H1 (cell line): ENCODE results near the gene NFATC4. TPM values are rescaled to one million over a fixed set of nuclear protein-coding genes. Genes with fewer than 3 reads are reported as not detected.
A peak's percentile ranks its signal among the peaks of the same experiment; 100 is the strongest.

Experiments used
- CTCF ChIA-PET: fragments of 300-600 bp; sonication (Branson Sonifier 250); formaldehyde crosslinking; loops from one replicate; lab custom pipeline; 2021; ENCODE audit not compliant: partially characterized antibody; lab: Charles Lee
- POLR2A ChIA-PET: fragments of 300-600 bp; sonication (Branson Sonifier 250); formaldehyde crosslinking; loops from one replicate; lab custom pipeline; 2021; ENCODE audit warnings: inconsistent platforms; ENCODE audit not compliant: partially characterized antibody; lab: Charles Lee
- DNase-seq, 2 experiments: peaks; one replicate each; pipeline versions ENCODE4 v3.0.0 to v3.0.0-alpha.2; 2010 to 2022; ENCODE audit warnings: low spot score in 2 of 2, low read depth in 1 of 2, mixed read lengths in 1 of 2
- FAIRE-seq: peaks from 2 replicates; lab custom pipeline; 2011; peaks lifted over from hg19 to GRCh38; lab: Jason Lieb, UNC
- H2AFZ ChIP-seq: 2 replicates; pipeline ENCODE4 v1.8.1; 2012; ENCODE audit warnings: low read length, inconsistent platforms
- H2AK5ac ChIP-seq: 2 replicates; pipeline ENCODE4 v1.6.1; 2013; ENCODE audit warnings: low read depth, low read length
- H2BK120ac ChIP-seq: replicated peaks from 2 replicates; pipeline ENCODE3; 2013; ENCODE audit warnings: low read depth, low read length, inconsistent platforms
- H2BK12ac ChIP-seq: 2 replicates; pipeline ENCODE4 v1.6.1; 2013; ENCODE audit warnings: low read depth, low read length
- H2BK15ac ChIP-seq: 2 replicates; pipeline ENCODE4 v1.6.1; 2013; ENCODE audit warnings: low read length
- H2BK20ac ChIP-seq: 2 replicates; pipeline ENCODE4 v1.6.1; 2013; ENCODE audit warnings: low read length
- H2BK5ac ChIP-seq: 2 replicates; pipeline ENCODE4 v1.6.1; 2013; ENCODE audit warnings: low read depth, low read length
- H3K14ac ChIP-seq: 2 replicates; pipeline ENCODE4 v1.6.1; 2013; ENCODE audit warnings: inconsistent platforms; ENCODE audit not compliant: insufficient read length
- H3K18ac ChIP-seq: 2 replicates; pipeline ENCODE4 v1.6.1; 2013; ENCODE audit warnings: low read length; ENCODE audit errors: extremely low read depth
- H3K23ac ChIP-seq: 2 replicates; pipeline ENCODE4 v1.6.1; 2013; ENCODE audit warnings: inconsistent platforms; ENCODE audit not compliant: insufficient read length
- H3K23me2 ChIP-seq: 2 replicates; pipeline ENCODE4 v1.6.1; 2013; ENCODE audit warnings: low read depth, low read length
- H3K27ac ChIP-seq: 2 replicates; pipeline ENCODE4 v1.6.1; 2011; ENCODE audit warnings: low read depth, low read length, inconsistent platforms
- H3K27me3 ChIP-seq, 4 experiments: replicated peaks in 1 of 4; 1 replicate in 1 of 4; 2 replicates in 3 of 4; pipeline versions ENCODE4 v1.6.1 to v1.8.1; 2011 to 2013; ENCODE audit warnings: low read length in 3 of 4, mild to moderate bottlenecking in 3 of 4, inconsistent platforms in 2 of 4, mixed read lengths in 2 of 4, moderate library complexity in 1 of 4; ENCODE audit not compliant: control insufficient read depth in 3 of 4, insufficient read depth in 3 of 4; ENCODE audit errors: extremely low read depth in 1 of 4
- H3K36me3 ChIP-seq, 4 experiments: 2 replicates each; pipeline versions ENCODE4 v1.6.1 to v1.8.1; 2011 to 2013; ENCODE audit warnings: mild to moderate bottlenecking in 4 of 4, low read length in 3 of 4, moderate library complexity in 2 of 4, control low read depth in 1 of 4, inconsistent platforms in 1 of 4; ENCODE audit not compliant: insufficient read depth in 4 of 4, control insufficient read depth in 2 of 4
- H3K4ac ChIP-seq: replicated peaks from 2 replicates; pipeline ENCODE3; 2013; ENCODE audit warnings: low read length, low read depth, mixed read lengths, inconsistent platforms; ENCODE audit not compliant: insufficient read length
- H3K4me1 ChIP-seq, 4 experiments: replicated peaks in 1 of 4; 1 replicate in 1 of 4; 2 replicates in 3 of 4; pipeline versions ENCODE4 v1.6.1 to v1.8.1; 2011 to 2013; ENCODE audit warnings: low read length in 3 of 4, inconsistent platforms in 2 of 4, mixed read lengths in 1 of 4; ENCODE audit not compliant: insufficient read depth in 4 of 4, control insufficient read depth in 3 of 4
- H3K4me2 ChIP-seq, 2 experiments: 2 replicates each; pipeline versions ENCODE4 v1.6.1 to v1.8.1; 2011 to 2013; ENCODE audit warnings: low read depth in 2 of 2, low read length in 2 of 2, control low read depth in 1 of 2, inconsistent platforms in 1 of 2, mild to moderate bottlenecking in 1 of 2; ENCODE audit not compliant: insufficient read depth in 1 of 2
- H3K4me3 ChIP-seq, 4 experiments: fragments of 200-600, 300-600 bp in 1 of 4; sonication (generic), shearing (Covaris generic), sonication (Bioruptor Twin) in 1 of 4; 2 replicates each; pipeline versions ENCODE4 v1.5.1 to v1.8.1; 2011 to 2016; ENCODE audit warnings: low read length in 4 of 4, low read depth in 3 of 4, control low read depth in 2 of 4, inconsistent platforms in 2 of 4, mild to moderate bottlenecking in 2 of 4, mixed read lengths in 1 of 4, moderate library complexity in 1 of 4; ENCODE audit not compliant: insufficient read depth in 2 of 4; ENCODE audit errors: extremely low read depth in 1 of 4
- H3K56ac ChIP-seq: replicated peaks from 2 replicates; pipeline ENCODE3; 2013; ENCODE audit warnings: low read depth, mild to moderate bottlenecking, mixed read lengths, low read length, inconsistent platforms; ENCODE audit not compliant: insufficient read length
- H3K79me1 ChIP-seq: 2 replicates; pipeline ENCODE4 v1.6.1; 2013; ENCODE audit warnings: low read depth, low read length, control low read depth
- H3K79me2 ChIP-seq, 2 experiments: 2 replicates each; pipeline versions ENCODE4 v1.6.1 to v1.8.1; 2012 to 2013; ENCODE audit warnings: low read length in 2 of 2, mild to moderate bottlenecking in 2 of 2, inconsistent platforms in 1 of 2; ENCODE audit not compliant: insufficient read depth in 2 of 2, control insufficient read depth in 1 of 2
- H3K9ac ChIP-seq, 4 experiments: replicated peaks in 1 of 4; 1 replicate in 1 of 4; 2 replicates in 3 of 4; pipeline versions ENCODE4 v1.6.1 to v1.8.1; 2011 to 2013; ENCODE audit warnings: low read depth in 3 of 4, low read length in 3 of 4, control low read depth in 2 of 4, mild to moderate bottlenecking in 2 of 4, moderate library complexity in 2 of 4, inconsistent platforms in 1 of 4; ENCODE audit errors: extremely low read depth in 1 of 4
- H3K9me3 ChIP-seq, 2 experiments: 2 replicates each; pipeline versions ENCODE4 v1.6.1 to v1.8.1; 2012 to 2013; ENCODE audit warnings: mild to moderate bottlenecking in 2 of 2, moderate library complexity in 2 of 2, control low read depth in 1 of 2, inconsistent platforms in 1 of 2, low read depth in 1 of 2, low read length in 1 of 2, mixed read lengths in 1 of 2; ENCODE audit not compliant: insufficient read depth in 2 of 2
- H4K20me1 ChIP-seq, 2 experiments: replicated peaks in 1 of 2; 2 replicates each; pipeline versions ENCODE3 to v1.8.1; 2011 to 2013; ENCODE audit warnings: inconsistent platforms in 2 of 2, low read length in 2 of 2, mild to moderate bottlenecking in 1 of 2; ENCODE audit not compliant: insufficient read depth in 2 of 2, control insufficient read depth in 1 of 2
- H4K5ac ChIP-seq: 2 replicates; pipeline ENCODE4 v1.6.1; 2013; ENCODE audit warnings: low read length, low read depth, mixed read lengths, inconsistent platforms; ENCODE audit not compliant: insufficient read length
- H4K8ac ChIP-seq: 2 replicates; pipeline ENCODE4 v1.8.0; 2013; ENCODE audit warnings: mild to moderate bottlenecking, moderate library complexity, low read length, inconsistent platforms; ENCODE audit not compliant: insufficient read depth; ENCODE audit errors: extremely low read depth
- H4K91ac ChIP-seq: replicated peaks from 2 replicates; pipeline ENCODE3; 2013; ENCODE audit warnings: low read length, mixed read lengths, inconsistent platforms; ENCODE audit not compliant: insufficient read length
- PHF8 ChIP-seq: fragments of 200-600 bp; sonication (generic); conservative IDR thresholded peaks from 2 replicates; pipeline ENCODE4 v1.7.1; 2012; ENCODE audit warnings: low read depth, mild to moderate bottlenecking, inconsistent platforms, low read length, moderate library complexity
- RBBP5 ChIP-seq: IDR thresholded peaks from 2 replicates; pipeline ENCODE4 v1.7.1; 2012; ENCODE audit warnings: low read depth, mild to moderate bottlenecking, inconsistent platforms, low read length, moderate library complexity, borderline replicate concordance
- WGBS, 2 experiments: shearing (Covaris generic) in 1 of 2; methylation state at CpG; one replicate each; pipeline versions ENCODE4 v1.1.6 to v1.1.7; 2013 to 2015; ENCODE audit warnings: low lambda C conversion rate in 2 of 2, mixed read lengths in 2 of 2, inconsistent platforms in 1 of 2, low coverage in 1 of 2, missing lambda C conversion rate in 1 of 2; ENCODE audit not compliant: insufficient replicate concordance in 2 of 2, insufficient coverage in 1 of 2, insufficient read length in 1 of 2; ENCODE audit errors: extremely low coverage in 1 of 2, missing lambda C conversion rate in 1 of 2; 5-methylcytosine and 5-hydroxymethylcytosine counted together
- polyA plus RNA-seq, 7 experiments: library from polyadenylated mRNA; depleted of rRNA in 3 of 7; stranded (reverse) in 5 of 7; unstranded in 2 of 7; fragments of >200 nt in 5 of 7; fragments of 200-250 nt in 2 of 7; gene quantifications; 1 replicate in 5 of 7; 2 replicates in 1 of 7; 4 replicates in 1 of 7; pipeline versions ENCODE4 v1.2.1 to v1.2.3, GENCODE V29; 2011 to 2013; ENCODE audit warnings: missing spikeins in 2 of 7, mixed read lengths in 2 of 7
- total RNA-seq: library from RNA; stranded (reverse); fragmentation: NEBNext Ultra II Directional; extraction: Animal tissue kit (Norgen Biotek cat#: 25700); gene quantifications from 2 replicates; pipeline ENCODE4 v1.2.1, GENCODE V29; 2021

Gene NFATC4
- total and polyA plus RNA-seq, 2 of the 8 experiments (the other 6 are each of a cell fraction or from before 2014, with no cell fraction given), result 47.3 to 50.3 TPM

DNA sequence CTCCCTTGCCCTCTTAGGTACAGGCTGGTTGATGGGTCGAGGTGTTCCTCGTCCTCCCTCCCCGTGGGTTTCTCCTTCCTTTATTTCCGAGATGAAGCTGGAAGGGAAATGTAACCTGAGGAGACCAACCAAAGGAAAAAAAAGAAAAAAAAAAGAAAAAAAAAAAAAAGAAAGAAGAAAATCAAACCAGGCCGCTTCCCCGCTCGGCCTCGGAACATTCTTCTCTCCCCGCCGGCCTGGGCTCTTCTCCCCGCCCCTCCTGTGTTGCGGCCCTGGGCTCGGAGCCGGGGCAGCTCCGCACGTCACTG is 1.6 kb upstream of the NFATC4 start:
- POLR2A ChIA-PET, result interaction anchor here (0.7 to 2.3 kb wide), 11 partner anchors 21 to 72 kb away, joined by 3 to 14 read pairs (median 4); partner anchors contain the start of genes ADCY4, CBLN3, KHNYN and NYNRIN
- no peak overlapping the region for H2AK5ac ChIP-seq
- no CpG with 5 or more reads among the region's 16 CpGs for WGBS, 2 experiments
- TF ChIP-seq PHF8 (0 out of 2 replicates have a peak, but pooled peaks have one; percentile 17), RBBP5 (0 out of 2 replicates have a peak, but pooled peaks have one; percentile 4)

More for the DNA sequence above, 1.6 kb upstream of the NFATC4 start:
- FAIRE-seq (no peak), DNase-seq (no peak)
- no peaks in the 10 kb centered on the region for H3K36me3 ChIP-seq
- H3K27ac ChIP-seq, result no peak overlapping the region
- H2BK20ac ChIP-seq, result no peak overlapping the region
- no peak overlapping the region for H2BK12ac ChIP-seq
- H3K4ac ChIP-seq, result no peak overlapping the region
- no peak overlapping the region for H4K5ac ChIP-seq
- no peak overlapping the region for H4K8ac ChIP-seq
- H3K4me2 ChIP-seq, result peak overlapping the region; percentile 74 to 76
- H3K9ac ChIP-seq, result no peak overlapping the region
- H3K23me2 ChIP-seq, result peaks cover 16% of the 10 kb centered on the region
- peak overlapping the region; percentile 48 to 100 (median 75) for H3K4me3 ChIP-seq
- H4K20me1 ChIP-seq, result no peaks in the 10 kb centered on the region
- H4K91ac ChIP-seq, result no peak overlapping the region
- H3K9me3 ChIP-seq, result no peaks in the 10 kb centered on the region
- no peak overlapping the region for H3K56ac ChIP-seq
- H3K14ac ChIP-seq, result no peak overlapping the region
- no peak overlapping the region; the same call in 1 of the 2 replicates for H3K18ac ChIP-seq
- CTCF ChIA-PET, result interaction anchor here (0.6 to 2.3 kb wide), 27 partner anchors 9 to 1443 kb away, joined by 3 to 94 read pairs (median 11); partner anchors contain the start of genes ADCY4, CBLN3, KHNYN and RIPK3
- H3K79me2 ChIP-seq, result no peaks in the 10 kb centered on the region
- H3K27me3 ChIP-seq, result peaks cover 0 to 8% (median 2%) of the 10 kb centered on the region in 4 experiments; a peak in 4 of 7 replicates
- H2BK120ac ChIP-seq, result no peak overlapping the region
- H2BK5ac ChIP-seq, result no peak overlapping the region
- peaks cover 0 to 10% (median 6%) of the 10 kb centered on the region in 4 experiments; a peak in 5 of 7 replicates for H3K4me1 ChIP-seq
- H2BK15ac ChIP-seq, result no peak overlapping the region
- H2AFZ ChIP-seq, result no peak overlapping the region
- no peaks in the 10 kb centered on the region; the same call in 1 of the 2 replicates for H3K79me1 ChIP-seq
- no peak overlapping the region for H3K23ac ChIP-seq
